B cell (primary cell): ENCODE data around the gene NTM. TPM values are rescaled to one million over a fixed set of nuclear protein-coding genes. Genes with fewer than 3 reads are reported as not detected.

Experiments
- ATAC-seq: fragments of 200-7000 bp; cut with Tn5 transposase; one replicate; pipeline ENCODE4 v1.10.0; 2021; ENCODE audit warnings: low read depth, mild to moderate bottlenecking, moderate number of reproducible peaks, moderate library complexity
- CTCF ChIA-PET: fragments of 350-600 bp; sonication (Branson Sonifier 250); formaldehyde crosslinking; loops from one replicate; lab custom pipeline; 2021; ENCODE audit warnings: antibody characterized with exemption, inconsistent platforms; lab: Charles Lee
- POLR2A ChIA-PET: fragments of 350-600 bp; sonication (Branson Sonifier 250); formaldehyde crosslinking; loops from one replicate; lab custom pipeline; 2021; ENCODE audit warnings: antibody characterized with exemption; lab: Charles Lee
- DNase-seq: peaks from one replicate; pipeline ENCODE4 v3.0.0; 2013
- H2AFZ ChIP-seq: 2 replicates; pipeline ENCODE4 v1.6.1; 2012; ENCODE audit warnings: mild to moderate bottlenecking, low read depth, low read length; ENCODE audit not compliant: insufficient read depth, poor library complexity, severe bottlenecking
- H3K27ac ChIP-seq, 2 donors: 1 replicate in 1 of 2; 2 replicates in 1 of 2; pipeline ENCODE4 v1.5.1; 2012 to 2013; ENCODE audit warnings: low read length in 2 of 2, mild to moderate bottlenecking in 2 of 2, moderate library complexity in 1 of 2
- H3K27me3 ChIP-seq, 4 experiments: fragments of 200-600 bp in 1 of 4; sonication (generic) in 1 of 4; replicated peaks in 1 of 4; 1 replicate in 2 of 4; 2 replicates in 2 of 4; pipeline versions ENCODE4 v1.6.1 to v1.7.0; 2013 to 2016; ENCODE audit warnings: low read length in 3 of 4, mild to moderate bottlenecking in 2 of 4, mixed read lengths in 1 of 4, moderate library complexity in 1 of 4; ENCODE audit not compliant: insufficient read depth in 4 of 4, control insufficient read depth in 3 of 4; ENCODE audit errors: control extremely low read depth in 1 of 4
- H3K36me3 ChIP-seq, 2 experiments: replicated peaks in 1 of 2; 1 replicate in 1 of 2; 2 replicates in 1 of 2; pipeline versions ENCODE4 v1.6.1 to v1.7.1; 2013; ENCODE audit warnings: low read length in 1 of 2; ENCODE audit not compliant: insufficient read depth in 2 of 2, control insufficient read depth in 1 of 2; ENCODE audit errors: control extremely low read depth in 1 of 2, extremely low read depth in 1 of 2
- H3K4me1 ChIP-seq, 2 donors: fragments of 200-600 bp in 1 of 2; sonication (generic) in 1 of 2; 1 replicate in 1 of 2; 2 replicates in 1 of 2; pipeline versions ENCODE4 v1.5.1 to v1.6.1; 2013 to 2017; ENCODE audit warnings: low read length in 2 of 2; ENCODE audit not compliant: control insufficient read depth in 2 of 2, insufficient read depth in 2 of 2
- H3K4me2 ChIP-seq: replicated peaks from 2 replicates; pipeline ENCODE3; 2012; ENCODE audit warnings: mild to moderate bottlenecking, low read depth, low read length; ENCODE audit not compliant: poor library complexity, severe bottlenecking
- H3K4me3 ChIP-seq, 5 experiments: fragments of 200-600 bp in 1 of 5; sonication (generic) in 1 of 5; 1 replicate in 3 of 5; 2 replicates in 2 of 5; pipeline versions ENCODE4 v1.5.1 to v1.7.0; 2011 to 2016; ENCODE audit warnings: low read length in 4 of 5, mild to moderate bottlenecking in 4 of 5, low read depth in 2 of 5, control low read depth in 1 of 5, moderate library complexity in 1 of 5; ENCODE audit not compliant: insufficient read depth in 1 of 5; ENCODE audit errors: control extremely low read depth in 1 of 5, extremely low read depth in 1 of 5
- H3K79me2 ChIP-seq: fragments of 200-600 bp; sonication (generic); one replicate; pipeline ENCODE4 v1.6.0; 2016; ENCODE audit warnings: low read length; ENCODE audit not compliant: control insufficient read depth, insufficient read depth
- H3K9ac ChIP-seq: fragments of 200-600 bp; sonication (generic); 2 replicates; pipeline ENCODE4 v1.6.1; 2017; ENCODE audit warnings: mild to moderate bottlenecking, low read length, moderate library complexity
- H3K9me3 ChIP-seq, 3 donors: one replicate each; pipeline versions ENCODE4 v1.6.1 to v1.7.1; 2013; ENCODE audit warnings: low read length in 2 of 3; ENCODE audit not compliant: control insufficient read depth in 2 of 3, insufficient read depth in 1 of 3; ENCODE audit errors: control extremely low read depth in 1 of 3
- H4K20me1 ChIP-seq: 2 replicates; pipeline ENCODE4 v1.6.0; 2012; ENCODE audit warnings: mild to moderate bottlenecking, low read length; ENCODE audit not compliant: insufficient read depth, control insufficient read depth, poor library complexity, severe bottlenecking
- H3K27ac Mint-ChIP-seq: one replicate; pipeline ENCODE4 v1.8.0; 2021; ENCODE audit warnings: mixed read lengths
- H3K27me3 Mint-ChIP-seq: one replicate; pipeline ENCODE4 v1.8.0; 2021; ENCODE audit warnings: mixed read lengths
- H3K4me1 Mint-ChIP-seq: one replicate; pipeline ENCODE4 v1.8.0; 2021; ENCODE audit warnings: mixed read lengths
- H3K4me3 Mint-ChIP-seq: one replicate; pipeline ENCODE4 v1.8.0; 2021; ENCODE audit warnings: mixed read lengths
- H3K9me3 Mint-ChIP-seq: one replicate; pipeline ENCODE4 v1.8.0; 2022; ENCODE audit warnings: mixed read lengths; ENCODE audit not compliant: insufficient read depth
- EZH2 ChIP-seq: IDR thresholded peaks from 2 replicates; pipeline ENCODE4 v1.6.1; 2012; ENCODE audit warnings: borderline replicate concordance, low read depth, mild to moderate bottlenecking, moderate library complexity, low read length; ENCODE audit not compliant: insufficient read depth, poor library complexity, severe bottlenecking
- WGBS: methylation state at CpG from one replicate; pipeline ENCODE4 v1.1.5; 2013; ENCODE audit warnings: missing lambda C conversion rate; ENCODE audit not compliant: insufficient coverage; 5-methylcytosine and 5-hydroxymethylcytosine counted together
- intact Hi-C: fragments of 100-400 bp; cut with micrococcal nuclease; formaldehyde crosslinking; loops from one replicate; pipeline ENCODE4 v1.10.0; 2022
- polyA plus RNA-seq: library from polyadenylated mRNA; depleted of rRNA; stranded (reverse); fragments of >200 nt; gene quantifications from 2 replicates; pipeline ENCODE4 v1.2.3, GENCODE V29; 2012
- total RNA-seq, 2 donors: library from RNA; stranded (reverse); fragments of 120-200 nt in 1 of 2; gene quantifications; 1 replicate in 1 of 2; 2 replicates in 1 of 2; pipeline versions ENCODE4 v1.2.3 to v1.2.4, GENCODE V29; 2013 to 2022
- TF ChIP-seq, protein P1 (sequence below): fragments of 200-600 bp; IDR thresholded peaks from one replicate; pipeline ENCODE4 v1.8.0; 2022; ENCODE audit warnings: antibody characterized with exemption, mild to moderate bottlenecking

The NTM gene
- total and polyA plus RNA-seq, 2 donors (not counting 1 experiment from before 2014, with no cell fraction given) = not detected

DNA sequence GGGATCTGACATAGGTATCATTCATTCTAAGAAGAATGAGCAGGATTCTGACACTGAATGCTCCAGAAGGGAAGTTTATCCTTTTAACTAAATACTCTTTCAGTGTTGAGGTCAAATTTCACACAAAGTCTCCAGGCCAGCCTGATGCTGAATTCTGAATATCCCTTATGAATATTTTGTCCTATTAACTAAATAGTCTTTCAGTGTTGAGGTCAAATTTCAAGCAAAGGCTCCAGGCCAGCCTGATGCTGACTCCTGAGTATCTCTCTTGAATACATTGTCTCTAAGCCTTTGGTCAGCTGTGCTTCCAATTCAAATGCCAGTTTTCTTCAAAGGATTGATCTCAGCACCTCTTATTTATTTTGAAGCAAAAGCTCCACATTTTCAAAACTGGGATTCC lies 676.8 kb downstream of the NTM start:
- no peak overlapping the region for H3K4me3 Mint-ChIP-seq
- CTCF ChIA-PET = no interaction called here

DNA sequence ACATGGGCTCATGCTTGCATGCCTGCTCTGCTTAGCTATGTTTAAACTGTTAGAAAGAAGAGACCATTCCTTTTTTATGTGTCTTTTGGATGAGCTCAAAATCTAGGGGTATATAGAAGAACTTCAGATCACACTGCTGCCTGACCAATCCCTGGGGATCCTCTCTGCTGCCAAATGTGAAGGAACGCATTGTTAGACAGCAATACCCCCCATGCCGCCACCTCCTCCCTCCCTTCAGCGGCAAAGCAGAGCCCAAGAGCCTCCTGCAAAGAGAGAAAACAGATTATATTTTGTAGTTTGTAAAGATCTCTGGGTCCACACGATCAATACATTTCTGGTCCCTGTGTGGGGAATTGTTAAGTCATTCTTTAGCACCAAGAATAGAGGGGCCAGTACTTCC lies 677.6 kb downstream of the NTM start:
- ChIA-PET POLR2A (no interaction called here), CTCF (no interaction called here)
- no peaks in the 10 kb centered on the region for H3K79me2 ChIP-seq
- no peak overlapping the region for H3K4me3 Mint-ChIP-seq
- H3K27ac ChIP-seq = no peak overlapping the region
- no peak for ATAC-seq
- H3K4me3 ChIP-seq = no peak overlapping the region
- TF ChIP-seq EZH2 = no peak
- TF ChIP-seq, protein P1, sequence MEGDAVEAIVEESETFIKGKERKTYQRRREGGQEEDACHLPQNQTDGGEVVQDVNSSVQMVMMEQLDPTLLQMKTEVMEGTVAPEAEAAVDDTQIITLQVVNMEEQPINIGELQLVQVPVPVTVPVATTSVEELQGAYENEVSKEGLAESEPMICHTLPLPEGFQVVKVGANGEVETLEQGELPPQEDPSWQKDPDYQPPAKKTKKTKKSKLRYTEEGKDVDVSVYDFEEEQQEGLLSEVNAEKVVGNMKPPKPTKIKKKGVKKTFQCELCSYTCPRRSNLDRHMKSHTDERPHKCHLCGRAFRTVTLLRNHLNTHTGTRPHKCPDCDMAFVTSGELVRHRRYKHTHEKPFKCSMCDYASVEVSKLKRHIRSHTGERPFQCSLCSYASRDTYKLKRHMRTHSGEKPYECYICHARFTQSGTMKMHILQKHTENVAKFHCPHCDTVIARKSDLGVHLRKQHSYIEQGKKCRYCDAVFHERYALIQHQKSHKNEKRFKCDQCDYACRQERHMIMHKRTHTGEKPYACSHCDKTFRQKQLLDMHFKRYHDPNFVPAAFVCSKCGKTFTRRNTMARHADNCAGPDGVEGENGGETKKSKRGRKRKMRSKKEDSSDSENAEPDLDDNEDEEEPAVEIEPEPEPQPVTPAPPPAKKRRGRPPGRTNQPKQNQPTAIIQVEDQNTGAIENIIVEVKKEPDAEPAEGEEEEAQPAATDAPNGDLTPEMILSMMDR = no peak
- no peaks in the 10 kb centered on the region for H3K4me1 Mint-ChIP-seq
- H3K9me3 ChIP-seq = peaks cover 0 to 3% (median 0%) of the 10 kb centered on the region in 3 donors
- no peak overlapping the region for H2AFZ ChIP-seq
- no peak for DNase-seq
- no peaks in the 10 kb centered on the region for H3K36me3 ChIP-seq
- intact Hi-C loops = no loop called here
- no peaks in the 10 kb centered on the region for H3K27me3 Mint-ChIP-seq
- no CpG with 5 or more reads among the region's 4 CpGs for WGBS
- H3K27me3 ChIP-seq = no peaks in the 10 kb centered on the region
- H3K27ac Mint-ChIP-seq = no peak overlapping the region
- H3K4me2 ChIP-seq = no peak overlapping the region
- no peaks in the 10 kb centered on the region for H3K4me1 ChIP-seq
- H4K20me1 ChIP-seq = no peaks in the 10 kb centered on the region
- H3K9ac ChIP-seq = no peak overlapping the region
- peaks cover 2% of the 10 kb centered on the region for H3K9me3 Mint-ChIP-seq

More for the DNA sequence above, 676.8 kb downstream of the NTM start:
- peaks cover 2% of the 10 kb centered on the region for H3K9me3 Mint-ChIP-seq
- H3K9ac ChIP-seq = no peak overlapping the region
- no peak overlapping the region for H3K27ac Mint-ChIP-seq
- no peaks in the 10 kb centered on the region for H3K79me2 ChIP-seq
- intact Hi-C loops = no loop called here
- H3K27me3 ChIP-seq = no peaks in the 10 kb centered on the region
- H3K4me1 ChIP-seq = no peaks in the 10 kb centered on the region
- ATAC-seq = no peak
- peaks cover 0 to 3% (median 0%) of the 10 kb centered on the region in 3 donors for H3K9me3 ChIP-seq
- no peak overlapping the region for H2AFZ ChIP-seq
- no peak overlapping the region for H3K27ac ChIP-seq
- H4K20me1 ChIP-seq = no peaks in the 10 kb centered on the region
- H3K27me3 Mint-ChIP-seq = no peaks in the 10 kb centered on the region
- no peak overlapping the region for H3K4me3 ChIP-seq
- H3K4me2 ChIP-seq = no peak overlapping the region
- H3K36me3 ChIP-seq = no peaks in the 10 kb centered on the region
- H3K4me1 Mint-ChIP-seq = no peaks in the 10 kb centered on the region
- DNase-seq = no peak
- TF ChIP-seq, protein P1 = no peak
- no peak for TF ChIP-seq EZH2
- POLR2A ChIA-PET = no interaction called here
